OCI-LY7 (cell line): ENCODE results near the gene ZNF550. TPM values are rescaled to one million over a fixed set of nuclear protein-coding genes. Genes with fewer than 3 reads are reported as not detected.
"Not testable (repeated sequence)": the region's sequence is repeated elsewhere in the genome, so short reads cannot be mapped to it uniquely, and the experiment has no call there.

ENCODE experiments used
- BruUV-seq: library from RNA; stranded (reverse); fragments of 400-500 nt; replicated peaks from 2 replicates; lab custom pipeline; 2021; lab: Mats Ljungman, UMichigan
- CTCF ChIA-PET: fragments of 300-600 bp; sonication (Branson Sonifier 250); formaldehyde crosslinking; loops from one replicate; lab custom pipeline; 2022; ENCODE audit warnings: antibody characterized with exemption; ENCODE audit not compliant: unreplicated experiment; lab: Charles Lee
- POLR2A ChIA-PET: fragments of 300-600 bp; sonication (Branson Sonifier 250); formaldehyde crosslinking; loops from one replicate; lab custom pipeline; 2022; ENCODE audit warnings: antibody characterized with exemption; lab: Charles Lee
- DNase-seq: peaks from one replicate; pipeline ENCODE4 v3.0.0-alpha.2; 2015; ENCODE audit warnings: low spot score
- H2AFZ ChIP-seq: fragments of 200-600 bp; sonication (generic), shearing (Covaris generic); 2 replicates; pipeline ENCODE4 v1.6.1; 2014; ENCODE audit warnings: mild to moderate bottlenecking, antibody characterized with exemption, low read length, moderate library complexity
- H3K27ac ChIP-seq: fragments of 200-600 bp; sonication (generic); 2 replicates; pipeline ENCODE4 v1.5.1; 2014; ENCODE audit warnings: mixed run types, low read depth, mild to moderate bottlenecking, moderate library complexity, low read length, inconsistent platforms; ENCODE audit not compliant: poor library complexity, severe bottlenecking
- H3K36me3 ChIP-seq: fragments of 200-600 bp; sonication (generic); 2 replicates; pipeline ENCODE4 v1.6.1; 2014; ENCODE audit warnings: mild to moderate bottlenecking, antibody characterized with exemption, low read length, moderate library complexity, mixed read lengths; ENCODE audit not compliant: insufficient read depth
- H3K4me1 ChIP-seq: fragments of 200-600 bp; sonication (generic); 2 replicates; pipeline ENCODE4 v1.5.1; 2014; ENCODE audit warnings: mild to moderate bottlenecking, low read length; ENCODE audit not compliant: insufficient read depth, poor library complexity, severe bottlenecking
- H3K4me2 ChIP-seq: fragments of 200-600 bp; sonication (generic); 2 replicates; pipeline ENCODE4 v1.6.1; 2014; ENCODE audit warnings: mild to moderate bottlenecking, low read length
- H3K4me3 ChIP-seq: fragments of 200-600 bp; sonication (generic); 2 replicates; pipeline ENCODE4 v1.5.1; 2014; ENCODE audit warnings: mild to moderate bottlenecking, low read depth, low read length; ENCODE audit not compliant: poor library complexity, severe bottlenecking
- H3K79me2 ChIP-seq: fragments of 200-600 bp; sonication (generic); 2 replicates; pipeline ENCODE4 v1.6.1; 2016; ENCODE audit warnings: low read depth, mild to moderate bottlenecking, low read length, moderate library complexity, mixed read lengths; ENCODE audit not compliant: insufficient read depth
- H3K9me2 ChIP-seq: fragments of 200-600 bp; sonication (generic); 2 replicates; pipeline ENCODE4 v1.6.1; 2016; ENCODE audit warnings: mild to moderate bottlenecking, low read length, mixed read lengths; ENCODE audit not compliant: insufficient read depth
- H3K9me3 ChIP-seq: fragments of 200-600 bp; sonication (generic); 2 replicates; pipeline ENCODE4 v1.6.1; 2014; ENCODE audit warnings: mild to moderate bottlenecking, mixed run types, low read length, mixed read lengths
- H4K20me1 ChIP-seq: fragments of 200-600 bp; sonication (generic); 2 replicates; pipeline ENCODE4 v1.6.1; 2014; ENCODE audit warnings: mild to moderate bottlenecking, antibody characterized with exemption, low read length, moderate library complexity, mixed read lengths; ENCODE audit not compliant: insufficient read depth
- CTCF ChIP-seq: fragments of 200-600 bp; sonication (generic); conservative IDR thresholded peaks from 2 replicates; pipeline ENCODE4 v1.5.1; 2014; ENCODE audit warnings: mild to moderate bottlenecking, antibody characterized with exemption, low read length, moderate library complexity, mixed read lengths
- EZH2phosphoT487 ChIP-seq: fragments of 200-600 bp; sonication (generic); IDR thresholded peaks from 2 replicates; pipeline ENCODE4 v1.6.1; 2018; ENCODE audit warnings: low read depth, borderline replicate concordance, mild to moderate bottlenecking, mixed run types, antibody characterized with exemption, low read length, moderate library complexity, mixed read lengths
- intact Hi-C: fragments of 100-400 bp; cut with micrococcal nuclease; formaldehyde crosslinking; loops from one replicate; pipeline ENCODE4 v1.10.0; 2022; ENCODE audit not compliant: unreplicated experiment
- total RNA-seq, 2 experiments: library from RNA; depleted of rRNA in 1 of 2; stranded (reverse); fragments of >200 nt in 1 of 2; shearing (Covaris generic) in 1 of 2; gene quantifications; 2 replicates each; pipeline ENCODE4 v1.2.3, GENCODE V29; 2014 to 2022

The ZNF550 gene
- total RNA-seq, 2 experiments from 2014 or later: 6.3 to 6.8 TPM

GRCh38 chr19:57537953-57538547, 21.6 kb downstream of the ZNF550 start:
- no peaks in the 10 kb centered on the region for H4K20me1 ChIP-seq
- DNase-seq: no peak
- no peaks in the 10 kb centered on the region for H3K4me1 ChIP-seq
- no peak overlapping the region for H2AFZ ChIP-seq
- H3K27ac ChIP-seq: no peak overlapping the region
- intact Hi-C loops: no loop called here
- no peaks in the 10 kb centered on the region for H3K9me2 ChIP-seq
- POLR2A ChIA-PET: no interaction called here
- no peak overlapping the region for H3K4me3 ChIP-seq
- H3K36me3 ChIP-seq: peaks cover 94% of the 10 kb centered on the region
- no peak for TF ChIP-seq CTCF
- TF ChIP-seq EZH2phosphoT487: no peak
- H3K9me3 ChIP-seq: peaks cover 30% of the 10 kb centered on the region
- H3K4me2 ChIP-seq: no peak overlapping the region
- CTCF ChIA-PET: no interaction called here
- BruUV-seq: no TSS peak
- no peaks in the 10 kb centered on the region for H3K79me2 ChIP-seq

DNA sequence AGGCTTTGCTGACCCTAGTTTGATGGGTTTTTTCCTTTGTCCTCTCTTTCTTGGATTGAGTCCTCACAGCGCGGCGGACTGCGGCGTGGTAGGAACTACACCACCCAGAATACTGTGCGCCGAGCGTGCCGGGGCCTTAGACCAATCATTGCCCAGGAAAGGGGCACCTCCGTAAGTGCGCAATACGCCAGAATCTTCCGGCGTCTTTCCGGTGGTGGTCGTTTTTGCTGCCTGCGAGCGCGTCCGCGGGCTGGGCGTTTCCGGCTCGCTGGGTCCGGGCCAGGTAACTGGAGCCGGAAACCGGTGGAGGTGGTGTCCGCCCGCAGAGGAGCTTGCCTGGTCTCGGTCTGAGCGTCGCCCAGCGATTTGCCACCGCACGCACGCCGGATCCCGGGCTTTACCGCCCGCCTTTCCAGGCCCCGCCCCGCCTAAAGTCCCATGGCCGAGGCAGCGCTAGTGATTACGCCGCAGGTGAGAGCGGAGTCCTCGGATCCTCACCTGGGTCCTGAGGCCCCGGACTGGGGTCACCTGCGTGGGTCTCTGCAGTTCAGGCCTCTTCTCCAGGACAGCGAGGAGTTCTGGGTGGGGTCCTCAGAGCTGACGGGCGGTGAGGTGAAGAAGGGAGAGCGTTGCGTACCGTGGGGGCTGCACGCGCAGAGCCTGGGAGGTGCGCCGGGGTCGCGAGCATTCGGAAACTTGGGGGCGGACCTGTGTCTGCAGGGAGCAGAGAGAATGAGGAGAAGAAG, 32.4 kb downstream of the ZNF550 start, which contains the start of gene ZNF549:
Gene ZNF549, plus strand, starts transcription at position 221 of the 746 bp plus-strand sequence. Its CDS starts 218 bp downstream, at position 439.
- TF ChIP-seq CTCF (no peak), EZH2phosphoT487 (no peak)
- no peaks in the 10 kb centered on the region for H4K20me1 ChIP-seq
- peak within 1 kb of the TSS; percentile 97 for H2AFZ ChIP-seq
- BruUV-seq: no TSS peak
- peak; percentile 94 for DNase-seq
- H3K4me3 ChIP-seq: peak within 1 kb of the TSS; percentile 97
- no peaks in the 10 kb centered on the region; the same call in 1 of the 2 replicates for H3K9me3 ChIP-seq
- H3K4me2 ChIP-seq: peak within 1 kb of the TSS; percentile 98
- CTCF ChIA-PET: no interaction called here
- peaks cover 11% of the 10 kb centered on the region; the same call in 1 of the 2 replicates for H3K79me2 ChIP-seq
- H3K27ac ChIP-seq: peak within 1 kb of the TSS; percentile 30
- POLR2A ChIA-PET: no interaction called here
- H3K9me2 ChIP-seq: no peaks in the 10 kb centered on the region
- peaks cover 15% of the 10 kb centered on the region for H3K4me1 ChIP-seq
- H3K36me3 ChIP-seq: peaks cover 15% of the 10 kb centered on the region
- intact Hi-C loops: no loop called here

DNA sequence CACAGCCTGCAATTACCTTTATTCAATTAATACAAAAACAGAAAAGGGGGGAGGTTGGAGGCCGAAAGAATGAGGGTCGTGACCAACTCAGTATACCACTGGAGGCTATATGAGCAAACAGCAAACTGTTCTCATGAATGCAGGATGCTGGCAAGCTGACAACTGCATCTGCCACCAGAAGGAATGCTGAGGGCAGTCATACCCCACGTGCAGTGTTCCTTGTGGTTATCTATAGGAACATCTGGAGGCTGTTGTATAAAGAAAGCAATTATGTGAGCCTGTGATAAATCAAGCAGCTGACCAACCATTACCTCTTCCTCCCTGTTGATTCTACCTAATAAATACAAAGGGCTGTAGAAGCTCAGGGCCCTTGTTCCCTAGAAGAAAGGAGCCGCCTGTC, 41.6 kb downstream of the ZNF550 start:
- H3K9me2 ChIP-seq, H3K27ac ChIP-seq, H4K20me1 ChIP-seq, intact Hi-C loops, H3K4me3 ChIP-seq, H2AFZ ChIP-seq, H3K79me2 ChIP-seq, H3K4me1 ChIP-seq, DNase-seq, CTCF ChIA-PET, BruUV-seq, H3K4me2 ChIP-seq, H3K36me3 ChIP-seq, POLR2A ChIA-PET: not testable (repeated sequence)
- peaks cover 12% of the 10 kb centered on the region; the same call in 1 of the 2 replicates for H3K9me3 ChIP-seq
